NT2/D1 (cell line): ENCODE measurements around the gene TIMM44.
A peak's percentile ranks its signal among the peaks of the same experiment; 100 is the strongest.
"Not testable (repeated sequence)": the region's sequence is repeated elsewhere in the genome, so short reads cannot be mapped to it uniquely, and the experiment has no call there.

ENCODE experiments used
- DNase-seq: peaks from one replicate; pipeline ENCODE4 v3.0.0-alpha.2; 2011; ENCODE audit warnings: low read depth, low spot score
- H3K27me3 ChIP-seq: 2 replicates; pipeline ENCODE4 v1.6.0; 2011; ENCODE audit warnings: mild to moderate bottlenecking; ENCODE audit not compliant: insufficient read length, insufficient read depth
- H3K36me3 ChIP-seq: 2 replicates; pipeline ENCODE4 v1.6.1; 2011; ENCODE audit warnings: mild to moderate bottlenecking, low read length, mixed read lengths; ENCODE audit not compliant: insufficient read depth, insufficient read length
- H3K4me1 ChIP-seq: 2 replicates; pipeline ENCODE4 v1.5.1; 2011; ENCODE audit not compliant: insufficient read depth, insufficient read length
- H3K4me3 ChIP-seq: 2 replicates; pipeline ENCODE4 v1.5.1; 2011; ENCODE audit warnings: low read depth; ENCODE audit not compliant: insufficient read length
- H3K9ac ChIP-seq: 2 replicates; pipeline ENCODE4 v1.6.0; 2011; ENCODE audit warnings: low read depth; ENCODE audit not compliant: insufficient read length
- H3K9me3 ChIP-seq: 2 replicates; pipeline ENCODE4 v1.5.1; 2011; ENCODE audit warnings: mild to moderate bottlenecking, low read length; ENCODE audit not compliant: insufficient read depth
- SUZ12 ChIP-seq: IDR thresholded peaks from 2 replicates; pipeline ENCODE4 v1.6.1; 2011; ENCODE audit not compliant: insufficient read length, insufficient read depth; ENCODE audit errors: extremely low read depth
- YY1 ChIP-seq: IDR thresholded peaks from 2 replicates; pipeline ENCODE4 v1.6.1; 2011; ENCODE audit not compliant: insufficient read length, insufficient read depth
- ZNF274 ChIP-seq: IDR thresholded peaks from 2 replicates; pipeline ENCODE4 v1.6.1; 2011; ENCODE audit warnings: mild to moderate bottlenecking, low read depth, low read length

Gene TIMM44

GRCh38 chr19:7968008-7968795 lies 24.7 kb upstream of the TIMM44 start:
- H3K4me1 ChIP-seq, result peaks cover 36% of the 10 kb centered on the region
- H3K36me3 ChIP-seq, result peaks cover 87% of the 10 kb centered on the region

GRCh38 chr19:7965921-7966665 lies 22.6 kb upstream of the TIMM44 start:
- Histone ChIP-seq H3K9ac (no peak overlapping the region), H3K4me1 (peaks cover 23% of the 10 kb centered on the region), H3K36me3 (peaks cover 89% of the 10 kb centered on the region), H3K4me3 (no peak overlapping the region), H3K27me3 (no peaks in the 10 kb centered on the region), H3K9me3 (no peaks in the 10 kb centered on the region)
- DNase-seq, result no peak
- TF ChIP-seq SUZ12, result no peak
- no peak for TF ChIP-seq ZNF274
- no peak for TF ChIP-seq YY1

More at GRCh38 chr19:7968008-7968795, 24.7 kb upstream of the TIMM44 start:
- no peaks in the 10 kb centered on the region for H3K9me3 ChIP-seq
- peak overlapping the region; percentile 29 for H3K9ac ChIP-seq
- no peak for DNase-seq
- TF ChIP-seq YY1, result no peak
- no peak for TF ChIP-seq SUZ12
- no peak for TF ChIP-seq ZNF274
- no peaks in the 10 kb centered on the region for H3K27me3 ChIP-seq
- H3K4me3 ChIP-seq, result no peak overlapping the region

- Histone ChIP-seq H3K4me1 (peaks cover 20% of the 10 kb centered on the region), H3K9me3 (no peaks in the 10 kb centered on the region), H3K9ac (no peak overlapping the region), H3K27me3 (no peaks in the 10 kb centered on the region), H3K4me3 (no peak overlapping the region), H3K36me3 (peaks cover 89% of the 10 kb centered on the region)
- DNase-seq, result no peak
- TF ChIP-seq ZNF274, result no peak
- TF ChIP-seq SUZ12, result no peak
- no peak for TF ChIP-seq YY1
These were observed 21.9 kb upstream of the TIMM44 start for GRCh38 chr19:7965259-7965841.

GRCh38 chr19:7963566-7963965 lies 20.1 kb upstream of the TIMM44 start:
- peaks cover 12% of the 10 kb centered on the region for H3K4me1 ChIP-seq
- TF ChIP-seq ZNF274, result no peak
- TF ChIP-seq SUZ12, result no peak
- no peak for TF ChIP-seq YY1
- DNase-seq, result no peak
- H3K36me3 ChIP-seq, result peaks cover 92% of the 10 kb centered on the region
- no peak overlapping the region for H3K4me3 ChIP-seq
- no peaks in the 10 kb centered on the region for H3K27me3 ChIP-seq
- no peak overlapping the region for H3K9ac ChIP-seq
- H3K9me3 ChIP-seq, result no peaks in the 10 kb centered on the region

GRCh38 chr19:7962644-7963268 lies 19.3 kb upstream of the TIMM44 start:
- H3K4me3 ChIP-seq, result no peak overlapping the region
- no peak overlapping the region for H3K9ac ChIP-seq
- DNase-seq, result no peak
- TF ChIP-seq SUZ12 (no peak), ZNF274 (no peak), YY1 (no peak)
- peaks cover 92% of the 10 kb centered on the region for H3K36me3 ChIP-seq
- no peaks in the 10 kb centered on the region for H3K9me3 ChIP-seq
- peaks cover 5% of the 10 kb centered on the region for H3K4me1 ChIP-seq
- no peaks in the 10 kb centered on the region for H3K27me3 ChIP-seq

GRCh38 chr19:7961920-7962626 lies 18.6 kb upstream of the TIMM44 start:
- no peaks in the 10 kb centered on the region for H3K9me3 ChIP-seq
- TF ChIP-seq SUZ12 (no peak), ZNF274 (no peak), YY1 (no peak)
- no peak overlapping the region for H3K4me3 ChIP-seq
- DNase-seq, result no peak
- no peaks in the 10 kb centered on the region for H3K27me3 ChIP-seq
- peaks cover 90% of the 10 kb centered on the region for H3K36me3 ChIP-seq
- no peak overlapping the region for H3K9ac ChIP-seq
- no peaks in the 10 kb centered on the region for H3K4me1 ChIP-seq

GRCh38 chr19:7961082-7961481 lies 17.6 kb upstream of the TIMM44 start:
- H3K36me3 ChIP-seq, result peaks cover 80% of the 10 kb centered on the region
- not testable (repeated sequence) for H3K4me1 ChIP-seq, H3K9me3 ChIP-seq, DNase-seq, H3K27me3 ChIP-seq, H3K9ac ChIP-seq, H3K4me3 ChIP-seq
